HEK293 (cell line): ENCODE data around the gene CSNK1G3.

ENCODE experiments used
- CTCF ChIA-PET: fragments of 350-600 bp; formaldehyde crosslinking; extraction: SDS; loops from one replicate; lab custom pipeline; 2021; ENCODE audit warnings: antibody characterized with exemption; lab: Yijun Ruan, JAX
- POLR2A ChIA-PET: fragments of 300-600 bp; formaldehyde crosslinking; extraction: SDS; loops from one replicate; lab custom pipeline; 2020; ENCODE audit warnings: antibody characterized with exemption, inconsistent platforms; lab: Yijun Ruan, JAX
- H3K27ac ChIP-seq: fragments of 200-500 bp; sonication (Bioruptor generic); 2 replicates; pipeline ENCODE4 v1.5.1; 2014; ENCODE audit warnings: low read depth, low read length, control low read depth, inconsistent platforms; ENCODE audit errors: extremely low read depth
- H3K36me3 ChIP-seq, 2 experiments: fragments of 200-500 bp in 1 of 2; sonication (Bioruptor generic) in 1 of 2; 1 replicate in 1 of 2; 2 replicates in 1 of 2; pipeline ENCODE4 v1.5.1; 2014 to 2017; ENCODE audit warnings: inconsistent platforms in 2 of 2, low read length in 2 of 2; ENCODE audit not compliant: control insufficient read depth in 2 of 2, insufficient read depth in 1 of 2
- H3K4me1 ChIP-seq: fragments of 200-500 bp; sonication (Bioruptor generic); 2 replicates; pipeline ENCODE4 v1.5.1; 2014; ENCODE audit warnings: mild to moderate bottlenecking, low read length, inconsistent platforms; ENCODE audit not compliant: control insufficient read depth, insufficient read depth
- H3K4me3 ChIP-seq: 2 replicates; pipeline ENCODE4 v1.5.1; 2011; ENCODE audit warnings: low read depth, mild to moderate bottlenecking, control low read depth, low read length, moderate library complexity
- H3K9me3 ChIP-seq: fragments of 200-500 bp; sonication (Bioruptor generic); 2 replicates; pipeline ENCODE4 v1.5.1; 2014; ENCODE audit warnings: low read depth, low read length, inconsistent platforms; ENCODE audit not compliant: control insufficient read depth, insufficient read depth
- FEZF1 ChIP-seq: fragments of 450-650 bp; formaldehyde crosslinking; IDR thresholded peaks from 2 replicates; pipeline ENCODE4 v1.5.1; 2016; ENCODE audit warnings: missing biosample characterization, missing genetic modification characterization
- PRDM2 ChIP-seq: fragments of 450-650 bp; formaldehyde crosslinking; IDR thresholded peaks from 2 replicates; pipeline ENCODE4 v1.5.1; 2016; ENCODE audit warnings: missing biosample characterization, missing genetic modification characterization, borderline replicate concordance
- SCRT1 ChIP-seq: fragments of 450-650 bp; formaldehyde crosslinking; IDR thresholded peaks from 2 replicates; pipeline ENCODE4 v1.5.1; 2016; ENCODE audit warnings: missing biosample characterization, missing genetic modification characterization, borderline replicate concordance
- SCRT2 ChIP-seq: fragments of 450-650 bp; formaldehyde crosslinking; IDR thresholded peaks from 2 replicates; pipeline ENCODE4 v1.5.1; 2016; ENCODE audit warnings: missing biosample characterization, missing genetic modification characterization
- YY2 ChIP-seq: fragments of 450-650 bp; formaldehyde crosslinking; IDR thresholded peaks from 2 replicates; pipeline ENCODE4 v1.5.1; 2016; ENCODE audit warnings: missing biosample characterization, missing genetic modification characterization
- ZNF223 ChIP-seq: fragments of 450-650 bp; formaldehyde crosslinking; IDR thresholded peaks from 2 replicates; pipeline ENCODE4 v1.5.1; 2016; ENCODE audit warnings: missing biosample characterization, missing genetic modification characterization
- ZNF280C ChIP-seq: fragments of 450-650 bp; formaldehyde crosslinking; IDR thresholded peaks from 2 replicates; pipeline ENCODE4 v1.5.1; 2016; ENCODE audit warnings: missing biosample characterization, missing genetic modification characterization
- ZNF426 ChIP-seq: fragments of 450-650 bp; formaldehyde crosslinking; IDR thresholded peaks from 2 replicates; pipeline ENCODE4 v1.5.1; 2017; ENCODE audit warnings: missing biosample characterization, missing genetic modification characterization, mild to moderate bottlenecking, inconsistent platforms, moderate library complexity
- ZNF488 ChIP-seq: fragments of 450-650 bp; formaldehyde crosslinking; IDR thresholded peaks from 2 replicates; pipeline ENCODE4 v1.5.1; 2016; ENCODE audit warnings: missing biosample characterization, missing genetic modification characterization
- ZNF544 ChIP-seq: fragments of 450-650 bp; formaldehyde crosslinking; IDR thresholded peaks from 2 replicates; pipeline ENCODE4 v1.5.0; 2017; ENCODE audit warnings: missing biosample characterization, missing genetic modification characterization
- ZNF837 ChIP-seq: fragments of 450-650 bp; formaldehyde crosslinking; IDR thresholded peaks from 2 replicates; pipeline ENCODE4 v1.5.1; 2016; ENCODE audit warnings: missing biosample characterization, missing genetic modification characterization
- ZXDB ChIP-seq: fragments of 450-650 bp; formaldehyde crosslinking; IDR thresholded peaks from 2 replicates; pipeline ENCODE4 v1.5.1; 2016; ENCODE audit warnings: missing biosample characterization, missing genetic modification characterization

The CSNK1G3 gene

GRCh38 chr5:123599171-123599570 is 87.2 kb downstream of the CSNK1G3 start (continued):
- TF ChIP-seq PRDM2 (tag by site-specific recombination): no peak
- TF ChIP-seq FEZF1: no peak
- no peak for TF ChIP-seq ZNF426 (tag by site-specific recombination)
- no peak for TF ChIP-seq ZNF488 (tag by site-specific recombination)
- no peak for TF ChIP-seq ZNF837 (tag by site-specific recombination)

- ChIA-PET CTCF (no interaction called here), POLR2A (no interaction called here)
- TF ChIP-seq SCRT2 (tag by site-specific recombination) (peak; percentile 74), SCRT1 (tag by site-specific recombination) (0 out of 2 replicates have a peak, but pooled peaks have one; percentile 59), ZXDB (tag by site-specific recombination) (no peak)
- Histone ChIP-seq H3K9me3 (no peaks in the 10 kb centered on the region), H3K27ac (no peak overlapping the region), H3K4me3 (no peak overlapping the region), H3K36me3 (peaks cover 0 to 6% of the 10 kb centered on the region in 2 experiments; a peak in 1 of 3 replicates), H3K4me1 (no peaks in the 10 kb centered on the region)
Measured at GRCh38 chr5:123601610-123602009, 89.6 kb downstream of the CSNK1G3 start.

- no peak overlapping the region for H3K27ac ChIP-seq
- peaks cover 0 to 8% of the 10 kb centered on the region in 2 experiments; a peak in 1 of 3 replicates for H3K36me3 ChIP-seq
- no peak for TF ChIP-seq ZNF280C
- no peak for TF ChIP-seq YY2 (tag by site-specific recombination)
- TF ChIP-seq ZNF544 (tag by site-specific recombination): no peak
- no peak for TF ChIP-seq ZNF223 (tag by site-specific recombination)
- no peaks in the 10 kb centered on the region for H3K4me1 ChIP-seq
- H3K9me3 ChIP-seq: no peaks in the 10 kb centered on the region
- POLR2A ChIA-PET: interaction anchor here (0.8 kb wide), 1 partner anchor 182 kb away, joined by 3 read pairs; no protein-coding TSS in a partner anchor
- CTCF ChIA-PET: interaction anchor here (0.6 to 1.6 kb wide), 2 partner anchors 137 to 182 kb away, joined by 4 to 9 read pairs; partner anchors contain the start of gene CEP120
- H3K4me3 ChIP-seq: no peak overlapping the region
Measured at GRCh38 chr5:123605822-123606221, 93.8 kb downstream of the CSNK1G3 start.
